Mesenchymal stem cell (in vitro differentiated cells and primary cell): ENCODE measurements around the gene ZDHHC16.
"Not testable (repeated sequence)": the region's sequence is repeated elsewhere in the genome, so short reads cannot be mapped to it uniquely, and the experiment has no call there.

Source experiments
- DNase-seq: peaks from one replicate; pipeline ENCODE4 v3.0.0-alpha.2; 2013
- H2AFZ ChIP-seq: one replicate; pipeline ENCODE4 v1.6.1; 2013; ENCODE audit warnings: low read depth, mild to moderate bottlenecking, control low read depth, inconsistent platforms, low read length, moderate library complexity
- H2AK5ac ChIP-seq: 2 replicates; pipeline ENCODE4 v1.6.1; 2013; ENCODE audit warnings: low read length, moderate library complexity, mild to moderate bottlenecking, inconsistent platforms; ENCODE audit not compliant: severe bottlenecking
- H2BK120ac ChIP-seq: one replicate; pipeline ENCODE4 v1.6.1; 2013; ENCODE audit warnings: low read depth, mild to moderate bottlenecking, inconsistent platforms, low read length, moderate library complexity
- H2BK12ac ChIP-seq, 2 experiments: one replicate each; pipeline ENCODE4 v1.6.1; 2013; ENCODE audit warnings: inconsistent platforms in 2 of 2, low read length in 2 of 2, mild to moderate bottlenecking in 2 of 2, moderate library complexity in 2 of 2, control low read depth in 1 of 2
- H2BK15ac ChIP-seq: one replicate; pipeline ENCODE4 v1.6.1; 2013; ENCODE audit warnings: mild to moderate bottlenecking, low read depth, inconsistent platforms; ENCODE audit not compliant: poor library complexity, severe bottlenecking
- H2BK5ac ChIP-seq: 2 replicates; pipeline ENCODE4 v1.6.1; 2013; ENCODE audit warnings: low read depth, mild to moderate bottlenecking, low read length, control low read depth, inconsistent platforms; ENCODE audit not compliant: poor library complexity, severe bottlenecking
- H3K14ac ChIP-seq, 2 experiments: one replicate each; pipeline ENCODE4 v1.6.1; 2013; ENCODE audit warnings: inconsistent platforms in 2 of 2, low read length in 2 of 2, control low read depth in 1 of 2, mild to moderate bottlenecking in 1 of 2, moderate library complexity in 1 of 2
- H3K18ac ChIP-seq, 2 experiments: one replicate each; pipeline ENCODE4 v1.6.1; 2013; ENCODE audit warnings: inconsistent platforms in 2 of 2, low read length in 2 of 2, control low read depth in 1 of 2, low read depth in 1 of 2, mild to moderate bottlenecking in 1 of 2
- H3K23ac ChIP-seq, 2 experiments: one replicate each; pipeline ENCODE4 v1.6.1; 2013; ENCODE audit warnings: inconsistent platforms in 2 of 2, low read length in 2 of 2, mild to moderate bottlenecking in 2 of 2, moderate library complexity in 2 of 2, control low read depth in 1 of 2
- H3K27ac ChIP-seq: 2 replicates; pipeline ENCODE4 v1.5.1; 2013; ENCODE audit warnings: mild to moderate bottlenecking, moderate library complexity, low read length, control low read depth, inconsistent platforms; ENCODE audit not compliant: poor library complexity, severe bottlenecking
- H3K27me3 ChIP-seq, 2 experiments: 2 replicates each; pipeline versions ENCODE4 v1.6.1 to v1.7.0; 2013; ENCODE audit warnings: low read length in 2 of 2, mild to moderate bottlenecking in 2 of 2, moderate library complexity in 2 of 2, control low read depth in 1 of 2, inconsistent platforms in 1 of 2; ENCODE audit not compliant: control insufficient read depth in 1 of 2, insufficient read depth in 1 of 2
- H3K36me3 ChIP-seq, 2 experiments: 2 replicates each; pipeline versions ENCODE4 v1.6.1 to v1.7.0; 2013; ENCODE audit warnings: low read length in 2 of 2, control low read depth in 1 of 2, inconsistent platforms in 1 of 2, low read depth in 1 of 2, mild to moderate bottlenecking in 1 of 2; ENCODE audit not compliant: insufficient read depth in 2 of 2, control insufficient read depth in 1 of 2
- H3K4ac ChIP-seq, 2 experiments: one replicate each; pipeline ENCODE4 v1.6.1; 2013; ENCODE audit warnings: inconsistent platforms in 2 of 2, low read length in 2 of 2, mild to moderate bottlenecking in 2 of 2, moderate library complexity in 2 of 2, control low read depth in 1 of 2, low read depth in 1 of 2
- H3K4me1 ChIP-seq: 2 replicates; pipeline ENCODE4 v1.6.1; 2013; ENCODE audit warnings: low read depth, low read length, control low read depth; ENCODE audit not compliant: control insufficient read depth, insufficient read depth
- H3K4me2 ChIP-seq: 2 replicates; pipeline ENCODE4 v1.6.1; 2013; ENCODE audit warnings: low read length, mild to moderate bottlenecking, inconsistent platforms; ENCODE audit not compliant: poor library complexity, severe bottlenecking
- H3K4me3 ChIP-seq, 2 experiments: 2 replicates each; pipeline versions ENCODE4 v1.5.1 to v1.7.0; 2013; ENCODE audit warnings: low read length in 2 of 2, mild to moderate bottlenecking in 2 of 2, control low read depth in 1 of 2, low read depth in 1 of 2; ENCODE audit not compliant: insufficient read depth in 1 of 2
- H3K79me1 ChIP-seq: replicated peaks from 2 replicates; pipeline ENCODE4 v1.6.1; 2013; ENCODE audit warnings: mild to moderate bottlenecking, control low read depth, low read length, inconsistent platforms; ENCODE audit not compliant: poor library complexity, severe bottlenecking
- H3K9ac ChIP-seq: 2 replicates; pipeline ENCODE4 v1.7.0; 2013; ENCODE audit warnings: mild to moderate bottlenecking, low read length, moderate library complexity
- H3K9me3 ChIP-seq: 2 replicates; pipeline ENCODE4 v1.7.0; 2013; ENCODE audit warnings: mild to moderate bottlenecking, low read length; ENCODE audit not compliant: control insufficient read depth
- H4K8ac ChIP-seq: one replicate; pipeline ENCODE4 v1.6.1; 2013; ENCODE audit warnings: inconsistent platforms, mild to moderate bottlenecking, low read length, moderate library complexity
- H4K91ac ChIP-seq: one replicate; pipeline ENCODE4 v1.6.1; 2013; ENCODE audit warnings: mild to moderate bottlenecking, low read length, inconsistent platforms
- WGBS: methylation state at CpG from one replicate; pipeline ENCODE4 v1.1.7; 2013; ENCODE audit warnings: mixed read lengths; 5-methylcytosine and 5-hydroxymethylcytosine counted together

ZDHHC16 gene

GRCh38 chr10:97401455-97401919 is 44.5 kb upstream of the ZDHHC16 start:
- peaks cover 8% of the 10 kb centered on the region for H3K79me1 ChIP-seq
- no peak overlapping the region for H3K4ac ChIP-seq
- H3K4me3 ChIP-seq = peak overlapping the region in 1 of 2 experiments; percentile 90
- peaks cover 5% of the 10 kb centered on the region for H3K4me1 ChIP-seq
- H3K14ac ChIP-seq = no peak overlapping the region
- no peak overlapping the region for H4K91ac ChIP-seq
- no peak overlapping the region for H3K23ac ChIP-seq
- no peak overlapping the region for H3K27ac ChIP-seq
- no peak overlapping the region for H2BK5ac ChIP-seq
- H2AFZ ChIP-seq = no peak overlapping the region
- WGBS = 82% methylated on average over 13 of the region's 13 CpGs
- H2BK120ac ChIP-seq = no peak overlapping the region
- peak overlapping the region; percentile 6 for H3K4me2 ChIP-seq
- H2AK5ac ChIP-seq = no peak overlapping the region
- peak overlapping the region; percentile 74 for H4K8ac ChIP-seq
- H3K27me3 ChIP-seq = no peaks in the 10 kb centered on the region
- H2BK12ac ChIP-seq = no peak overlapping the region
- no peak overlapping the region for H2BK15ac ChIP-seq
- H3K18ac ChIP-seq = peak overlapping the region; percentile 43 to 87
- H3K9me3 ChIP-seq = no peaks in the 10 kb centered on the region
- peak overlapping the region; percentile 96 for H3K9ac ChIP-seq
- peaks cover 6 to 11% of the 10 kb centered on the region in 2 experiments for H3K36me3 ChIP-seq
- no peak for DNase-seq

- H2AK5ac ChIP-seq = no peak overlapping the region
- H2BK120ac ChIP-seq = no peak overlapping the region
- H2BK5ac ChIP-seq = no peak overlapping the region
- H4K8ac ChIP-seq = no peak overlapping the region
- H3K79me1 ChIP-seq = peaks cover 6% of the 10 kb centered on the region
- peaks cover 8% of the 10 kb centered on the region for H3K4me1 ChIP-seq
- no peak overlapping the region for H2BK12ac ChIP-seq
- no peak overlapping the region for H2AFZ ChIP-seq
- no peak overlapping the region for H3K27ac ChIP-seq
- H3K27me3 ChIP-seq = no peaks in the 10 kb centered on the region
- H4K91ac ChIP-seq = no peak overlapping the region
- no peak overlapping the region for H3K4ac ChIP-seq
- no peak overlapping the region for H3K18ac ChIP-seq
- H3K9ac ChIP-seq = no peak overlapping the region
- no peak overlapping the region for H3K14ac ChIP-seq
- peaks cover 0 to 4% of the 10 kb centered on the region in 2 experiments for H3K36me3 ChIP-seq
- no peak overlapping the region for H2BK15ac ChIP-seq
- H3K9me3 ChIP-seq = no peaks in the 10 kb centered on the region
- H3K23ac ChIP-seq = no peak overlapping the region
- H3K4me3 ChIP-seq = no peak overlapping the region
- H3K4me2 ChIP-seq = no peak overlapping the region
- no peak for DNase-seq
These were observed 41.9 kb upstream of the ZDHHC16 start for GRCh38 chr10:97404044-97404443.

GRCh38 chr10:97406064-97406463 is 39.9 kb upstream of the ZDHHC16 start:
- Histone ChIP-seq H3K4me1 (peaks cover 6% of the 10 kb centered on the region), H4K91ac (no peak overlapping the region), H2AK5ac (peak overlapping the region; percentile 16), H2BK5ac (no peak overlapping the region), H3K27me3 (no peaks in the 10 kb centered on the region), H2AFZ (no peak overlapping the region), H3K79me1 (no peaks in the 10 kb centered on the region), H3K27ac (no peak overlapping the region), H3K14ac (no peak overlapping the region), H3K9ac (no peak overlapping the region), H2BK15ac (no peak overlapping the region), H3K18ac (no peak overlapping the region), H3K4ac (no peak overlapping the region), H3K36me3 (peaks cover 0 to 4% of the 10 kb centered on the region in 2 experiments), H2BK120ac (no peak overlapping the region), H3K9me3 (no peaks in the 10 kb centered on the region), H3K4me3 (no peak overlapping the region), H3K23ac (no peak overlapping the region), H3K4me2 (no peak overlapping the region), H4K8ac (no peak overlapping the region), H2BK12ac (no peak overlapping the region)
- no CpG with 5 or more reads among the region's 3 CpGs for WGBS
- DNase-seq = no peak

GRCh38 chr10:97406483-97406882 is 39.5 kb upstream of the ZDHHC16 start:
- not testable (repeated sequence) for H3K9me3 ChIP-seq, H2AFZ ChIP-seq, H3K27ac ChIP-seq, H2BK120ac ChIP-seq, H3K23ac ChIP-seq, H3K18ac ChIP-seq, H3K4me3 ChIP-seq, H4K8ac ChIP-seq, H3K27me3 ChIP-seq, H3K79me1 ChIP-seq, H2BK5ac ChIP-seq, H3K9ac ChIP-seq, H3K36me3 ChIP-seq, H3K4ac ChIP-seq, H2BK15ac ChIP-seq, H3K4me1 ChIP-seq, H3K4me2 ChIP-seq, DNase-seq, H4K91ac ChIP-seq, H2BK12ac ChIP-seq, H3K14ac ChIP-seq, H2AK5ac ChIP-seq
- 95% methylated on average over 6 of the region's 7 CpGs for WGBS
